Ishikawa (cell line): ENCODE results near the gene ANKRD40.

Experiments used
- CEBPB ChIP-seq: IDR thresholded peaks from 2 replicates; pipeline ENCODE4 v1.6.1; 2012
- CREB1 ChIP-seq: IDR thresholded peaks from 2 replicates; pipeline ENCODE4 v1.6.1; 2012; ENCODE audit warnings: low read depth
- EGR1 ChIP-seq: IDR thresholded peaks from 2 replicates; pipeline ENCODE4 v1.6.1; 2012
- EP300 ChIP-seq: IDR thresholded peaks from 2 replicates; pipeline ENCODE4 v1.6.1; 2012; ENCODE audit warnings: borderline replicate concordance
- FOXM1 ChIP-seq: IDR thresholded peaks from 2 replicates; pipeline ENCODE4 v1.6.1; 2012; ENCODE audit warnings: low read depth, borderline replicate concordance
- NFIC ChIP-seq: IDR thresholded peaks from 2 replicates; pipeline ENCODE4 v1.6.1; 2012
- RAD21 ChIP-seq: IDR thresholded peaks from 2 replicates; pipeline ENCODE4 v1.6.1; 2012; ENCODE audit warnings: low read depth
- REST ChIP-seq: IDR thresholded peaks from 2 replicates; pipeline ENCODE4 v1.6.1; 2012; ENCODE audit warnings: low read depth, mild to moderate bottlenecking
- TAF1 ChIP-seq: IDR thresholded peaks from 2 replicates; pipeline ENCODE4 v1.6.1; 2012; ENCODE audit warnings: low read depth, mild to moderate bottlenecking
- TCF12 ChIP-seq: IDR thresholded peaks from 2 replicates; pipeline ENCODE4 v1.6.1; 2012; ENCODE audit warnings: low read depth
- TEAD4 ChIP-seq: IDR thresholded peaks from 2 replicates; pipeline ENCODE4 v1.6.1; 2012
- USF1 ChIP-seq: IDR thresholded peaks from 2 replicates; pipeline ENCODE4 v1.6.1; 2012
- YY1 ChIP-seq: IDR thresholded peaks from 2 replicates; pipeline ENCODE4 v1.6.1; 2012; ENCODE audit warnings: low read depth
- ZBTB7A ChIP-seq: IDR thresholded peaks from 2 replicates; pipeline ENCODE4 v1.6.1; 2012; ENCODE audit warnings: low read depth
- TF ChIP-seq, protein P1 (sequence below): IDR thresholded peaks from 2 replicates; pipeline ENCODE4 v1.6.1; 2012

The ANKRD40 gene

DNA sequence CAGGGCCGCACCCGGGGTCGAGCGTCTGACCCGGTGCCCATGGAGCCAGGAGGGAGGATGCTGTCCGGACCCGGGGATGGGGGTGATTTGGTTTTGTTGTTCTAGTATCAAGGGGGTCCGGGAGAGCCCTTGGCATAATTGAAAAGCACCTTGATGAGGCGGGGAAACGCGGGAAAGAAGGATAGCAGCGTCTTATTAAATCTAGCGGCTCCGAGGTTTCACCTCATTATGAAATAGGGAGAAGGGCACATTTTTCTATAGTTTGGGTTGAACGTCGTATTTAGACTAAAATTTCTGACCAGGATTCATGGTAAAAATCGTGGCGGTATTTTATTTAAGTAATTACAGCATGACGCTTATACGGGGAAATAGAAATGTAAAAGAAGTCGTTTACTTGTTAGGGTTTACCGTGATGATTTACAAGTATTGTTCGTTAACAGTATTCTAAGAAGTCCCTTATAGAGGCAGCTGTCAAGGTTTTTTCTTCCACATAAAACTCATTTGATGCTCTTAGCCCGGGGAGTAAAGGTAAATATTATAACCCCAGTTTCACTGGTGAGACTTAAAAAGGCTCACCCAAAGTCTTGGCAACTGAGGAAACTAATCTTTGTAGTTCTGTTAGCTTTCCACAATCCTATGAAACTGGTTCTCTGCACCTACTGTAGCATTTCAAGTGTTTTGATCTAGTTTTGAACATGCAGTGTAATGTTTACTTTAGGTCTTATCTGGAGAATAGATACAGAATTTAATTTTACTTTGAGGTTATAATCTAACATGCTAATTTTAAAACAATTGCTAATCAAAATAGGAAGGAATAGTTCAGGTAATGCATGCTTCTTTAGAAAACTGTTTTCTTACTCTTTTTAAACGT, 12.4 kb upstream of the ANKRD40 start:
- TF ChIP-seq REST (no peak), USF1 (no peak), ZBTB7A (no peak), FOXM1 (no peak), TAF1 (no peak), TEAD4 (no peak), NFIC (no peak), EP300 (no peak), TCF12 (no peak), RAD21 (no peak), YY1 (no peak), CEBPB (no peak)
- TF ChIP-seq, protein P1, sequence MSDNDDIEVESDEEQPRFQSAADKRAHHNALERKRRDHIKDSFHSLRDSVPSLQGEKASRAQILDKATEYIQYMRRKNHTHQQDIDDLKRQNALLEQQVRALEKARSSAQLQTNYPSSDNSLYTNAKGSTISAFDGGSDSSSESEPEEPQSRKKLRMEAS, result no peak

GRCh38 chr17:50719144-50719923, 11.6 kb upstream of the ANKRD40 start, which contains the start of gene LUC7L3:
Gene LUC7L3 (plus strand): TSS chr17:50719603. CDS start chr17:50719733, 130 bp downstream.
- TF ChIP-seq, protein P1, result peak; percentile 96
- no peak for TF ChIP-seq NFIC
- TF ChIP-seq YY1, result peak; percentile 94
- no peak for TF ChIP-seq CEBPB
- peak; percentile 31 for TF ChIP-seq USF1
- no peak for TF ChIP-seq RAD21
- TF ChIP-seq TEAD4, result peak; percentile 50
- TF ChIP-seq CREB1, result no peak
- TF ChIP-seq REST, result no peak
- peak; percentile 30; the same call in 1 of the 2 replicates for TF ChIP-seq EGR1
- TF ChIP-seq TCF12, result peak; percentile 56; the same call in 1 of the 2 replicates
- peak; percentile 74 for TF ChIP-seq TAF1

GRCh38 chr17:50715471-50715870, 7.8 kb upstream of the ANKRD40 start:
- no peak for TF ChIP-seq EP300
- no peak for TF ChIP-seq TAF1
- no peak for TF ChIP-seq USF1
- TF ChIP-seq NFIC, result no peak
- TF ChIP-seq TEAD4, result no peak

- no peak for TF ChIP-seq FOXM1
- TF ChIP-seq NFIC, result no peak
- TF ChIP-seq USF1, result no peak
- no peak for TF ChIP-seq TEAD4
- TF ChIP-seq RAD21, result no peak
- no peak for TF ChIP-seq CREB1
- TF ChIP-seq YY1, result no peak
- no peak for TF ChIP-seq ZBTB7A
- TF ChIP-seq, protein P1, result no peak
- no peak for TF ChIP-seq REST
These were observed 4.9 kb upstream of the ANKRD40 start for GRCh38 chr17:50712641-50713040.
